Skeletal muscle tissue (tissue), 4 donors: ENCODE results near the gene FHIT. TPM values are rescaled to one million over a fixed set of nuclear protein-coding genes. Genes with fewer than 3 reads are reported as not detected.
A peak's percentile ranks its signal among the peaks of the same experiment; 100 is the strongest.

Experiments used
- H3K27ac ChIP-seq: one replicate; pipeline ENCODE4 v1.7.0; 2013; ENCODE audit warnings: mild to moderate bottlenecking, low read depth, low read length, inconsistent platforms
- H3K27me3 ChIP-seq, 3 donors: one replicate each; pipeline ENCODE4 v1.7.0; 2013; ENCODE audit warnings: low read length in 3 of 3; ENCODE audit not compliant: control insufficient read depth in 3 of 3, insufficient read depth in 3 of 3
- H3K36me3 ChIP-seq, 3 donors: one replicate each; pipeline ENCODE4 v1.7.0; 2013; ENCODE audit warnings: low read length in 3 of 3; ENCODE audit not compliant: control insufficient read depth in 3 of 3, insufficient read depth in 3 of 3
- H3K4me1 ChIP-seq, 3 donors: one replicate each; pipeline ENCODE4 v1.7.0; 2013; ENCODE audit warnings: low read length in 3 of 3, mild to moderate bottlenecking in 3 of 3; ENCODE audit not compliant: control insufficient read depth in 3 of 3, insufficient read depth in 3 of 3
- H3K4me3 ChIP-seq, 3 donors: one replicate each; pipeline ENCODE4 v1.7.0; 2013; ENCODE audit warnings: low read length in 3 of 3
- H3K9ac ChIP-seq, 3 donors: one replicate each; pipeline ENCODE4 v1.7.0; 2013; ENCODE audit warnings: low read length in 3 of 3, mild to moderate bottlenecking in 3 of 3, moderate library complexity in 2 of 3, low read depth in 1 of 3
- H3K9me3 ChIP-seq, 3 donors: one replicate each; pipeline ENCODE4 v1.7.0; 2013; ENCODE audit warnings: low read length in 3 of 3; ENCODE audit not compliant: control insufficient read depth in 3 of 3
- total RNA-seq: library from RNA; depleted of rRNA; stranded (reverse); fragments of >200 nt; gene quantifications from one replicate; pipeline ENCODE4 v1.2.3, GENCODE V29; 2014
- donor health status: Osteomylitis.

The FHIT gene
- total RNA-seq, 1 donor from 2014 or later: 4.2 TPM

GRCh38 chr3:61268644-61269043 lies 17.4 kb upstream of the FHIT start:
- H3K27ac ChIP-seq: no peak overlapping the region
- no peaks in the 10 kb centered on the region for H3K27me3 ChIP-seq
- no peaks in the 10 kb centered on the region for H3K4me1 ChIP-seq
- no peak overlapping the region for H3K9ac ChIP-seq
- H3K4me3 ChIP-seq: no peak overlapping the region
- H3K36me3 ChIP-seq: no peaks in the 10 kb centered on the region
- no peaks in the 10 kb centered on the region for H3K9me3 ChIP-seq

DNA sequence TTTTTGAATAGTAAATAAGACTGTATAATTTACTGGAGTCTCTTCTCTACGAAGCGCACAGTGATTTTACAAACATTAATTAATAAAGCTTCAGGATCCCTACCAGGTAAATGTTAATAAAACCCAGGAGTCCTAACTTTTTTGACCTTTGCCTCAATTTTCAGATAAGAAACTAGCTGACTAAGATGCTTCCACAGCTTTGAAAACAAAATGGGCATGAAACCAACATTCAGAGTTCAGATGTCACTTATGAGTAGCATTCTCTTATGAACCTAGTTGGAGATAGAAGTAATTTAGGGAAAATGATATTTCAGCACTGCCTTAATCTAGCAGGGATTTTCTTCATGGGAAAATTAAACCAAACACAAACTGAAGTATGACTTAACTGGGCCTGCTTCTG lies 13.0 kb upstream of the FHIT start:
- Histone ChIP-seq H3K4me3 (no peak overlapping the region), H3K27me3 (no peaks in the 10 kb centered on the region), H3K4me1 (no peaks in the 10 kb centered on the region), H3K27ac (no peak overlapping the region), H3K36me3 (no peaks in the 10 kb centered on the region), H3K9me3 (no peaks in the 10 kb centered on the region), H3K9ac (no peak overlapping the region)

DNA sequence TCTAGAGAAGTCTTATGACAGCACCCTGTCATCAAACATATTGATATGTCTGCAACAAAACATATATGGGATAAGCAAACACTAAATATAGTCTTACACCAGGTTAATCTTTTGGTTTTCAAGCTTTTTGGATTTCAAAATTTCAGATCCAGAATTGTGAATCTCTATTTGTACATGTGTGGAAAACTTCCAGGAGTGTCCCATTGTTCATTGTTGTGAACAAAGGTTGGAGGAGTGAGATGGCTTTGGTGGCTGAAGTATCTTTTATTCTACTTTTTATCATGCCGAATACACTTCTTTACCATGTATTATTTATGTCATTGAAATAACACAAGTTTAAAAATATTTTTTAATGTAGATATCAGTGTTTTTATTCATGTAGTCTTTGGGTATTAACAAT lies 5.9 kb upstream of the FHIT start:
- no peak overlapping the region for H3K4me3 ChIP-seq
- H3K27ac ChIP-seq: no peak overlapping the region

GRCh38 chr3:61253756-61254155 lies 2.5 kb upstream of the FHIT start:
- H3K9ac ChIP-seq: no peak overlapping the region
- H3K27ac ChIP-seq: no peak overlapping the region
- H3K27me3 ChIP-seq: no peaks in the 10 kb centered on the region
- no peak overlapping the region for H3K4me3 ChIP-seq
- no peaks in the 10 kb centered on the region for H3K9me3 ChIP-seq
- no peaks in the 10 kb centered on the region for H3K36me3 ChIP-seq
- H3K4me1 ChIP-seq: peaks cover 11 to 17% (median 15%) of the 10 kb centered on the region in 3 donors

More for the DNA sequence above, 5.9 kb upstream of the FHIT start:
- no peaks in the 10 kb centered on the region for H3K9me3 ChIP-seq
- H3K9ac ChIP-seq: no peak overlapping the region
- peaks cover 1 to 3% (median 2%) of the 10 kb centered on the region in 3 donors for H3K4me1 ChIP-seq
- H3K27me3 ChIP-seq: no peaks in the 10 kb centered on the region
- H3K36me3 ChIP-seq: no peaks in the 10 kb centered on the region

- Histone ChIP-seq H3K36me3 (no peaks in the 10 kb centered on the region), H3K4me3 (no peak overlapping the region), H3K4me1 (peaks cover 11 to 17% (median 15%) of the 10 kb centered on the region in 3 donors), H3K9me3 (no peaks in the 10 kb centered on the region), H3K9ac (no peak overlapping the region), H3K27me3 (no peaks in the 10 kb centered on the region), H3K27ac (no peak overlapping the region)
Measured at GRCh38 chr3:61252836-61253235, 1.6 kb upstream of the FHIT start.

DNA sequence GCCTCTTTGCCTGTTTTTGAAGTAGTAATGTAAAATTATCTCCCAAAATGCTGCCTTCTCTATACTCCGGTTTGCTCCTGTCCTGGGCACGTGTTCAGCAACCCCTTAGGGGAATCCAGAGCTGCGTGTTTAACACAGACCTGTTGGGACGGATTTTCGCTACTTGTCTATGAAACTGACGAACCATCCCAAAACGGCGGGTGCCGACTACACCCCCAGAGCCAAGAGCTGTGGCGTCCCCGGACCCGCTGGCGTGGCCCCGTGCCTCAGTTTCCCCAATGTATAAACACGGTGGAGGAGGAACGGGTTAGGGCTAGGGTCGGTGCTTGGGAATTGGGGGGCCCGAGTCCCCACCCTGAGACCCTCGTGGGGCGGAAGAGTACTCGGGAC lies 473 bp downstream of the FHIT start:
- Histone ChIP-seq H3K27me3 (no peaks in the 10 kb centered on the region), H3K4me1 (peaks cover 11 to 17% (median 15%) of the 10 kb centered on the region in 3 donors), H3K4me3 (peak overlapping the region; percentile 86 to 99 (median 96)), H3K9ac (peak overlapping the region; percentile 79 to 91 (median 82)), H3K36me3 (no peaks in the 10 kb centered on the region), H3K9me3 (no peaks in the 10 kb centered on the region), H3K27ac (peak overlapping the region; percentile 81)

- Histone ChIP-seq H3K4me3 (no peak overlapping the region), H3K36me3 (no peaks in the 10 kb centered on the region), H3K9ac (no peak overlapping the region), H3K27ac (no peak overlapping the region), H3K9me3 (no peaks in the 10 kb centered on the region), H3K4me1 (peaks cover 11 to 17% (median 15%) of the 10 kb centered on the region in 3 donors), H3K27me3 (no peaks in the 10 kb centered on the region)
Measured at GRCh38 chr3:61248496-61248895, 2.8 kb downstream of the FHIT start.

GRCh38 chr3:61247191-61247590 lies 4.1 kb downstream of the FHIT start:
- no peak overlapping the region for H3K9ac ChIP-seq
- no peaks in the 10 kb centered on the region for H3K27me3 ChIP-seq
- H3K4me3 ChIP-seq: no peak overlapping the region
- no peaks in the 10 kb centered on the region for H3K9me3 ChIP-seq
- peaks cover 10 to 16% (median 13%) of the 10 kb centered on the region in 3 donors for H3K4me1 ChIP-seq
- no peak overlapping the region for H3K27ac ChIP-seq
- no peaks in the 10 kb centered on the region for H3K36me3 ChIP-seq

GRCh38 chr3:61239871-61240270 lies 11.4 kb downstream of the FHIT start:
- no peaks in the 10 kb centered on the region for H3K36me3 ChIP-seq
- no peak overlapping the region for H3K4me3 ChIP-seq
- H3K4me1 ChIP-seq: peaks cover 0 to 8% (median 6%) of the 10 kb centered on the region in 3 donors

GRCh38 chr3:61237858-61238257 lies 13.4 kb downstream of the FHIT start:
- peaks cover 0 to 8% (median 6%) of the 10 kb centered on the region in 3 donors for H3K4me1 ChIP-seq
- no peak overlapping the region for H3K27ac ChIP-seq
- H3K9me3 ChIP-seq: no peaks in the 10 kb centered on the region
- no peak overlapping the region for H3K9ac ChIP-seq
- H3K4me3 ChIP-seq: no peak overlapping the region
- H3K36me3 ChIP-seq: no peaks in the 10 kb centered on the region
- H3K27me3 ChIP-seq: no peaks in the 10 kb centered on the region

More at GRCh38 chr3:61239871-61240270, 11.4 kb downstream of the FHIT start:
- Histone ChIP-seq H3K27ac (no peak overlapping the region), H3K9me3 (no peaks in the 10 kb centered on the region), H3K27me3 (no peaks in the 10 kb centered on the region), H3K9ac (no peak overlapping the region)
